Epithelial cell of proximal tubule (primary cell): ENCODE measurements around the gene GLCCI1. TPM values are rescaled to one million over a fixed set of nuclear protein-coding genes. Genes with fewer than 3 reads are reported as not detected.

Experiments
- DNase-seq: peaks from one replicate; pipeline ENCODE4 v3.0.0-alpha.2; 2011; ENCODE audit warnings: low read depth
- H3K4me3 ChIP-seq: 2 replicates; pipeline ENCODE4 v1.5.1; 2011; ENCODE audit warnings: low read depth, mild to moderate bottlenecking, low read length
- total RNA-seq: library from RNA; depleted of rRNA; stranded (reverse); fragments of >200 nt; gene quantifications from 2 replicates; pipeline ENCODE4 v1.2.3, GENCODE V29; 2015
- TF ChIP-seq, protein P1 (sequence below): conservative IDR thresholded peaks from 2 replicates; pipeline ENCODE4 v1.5.1; 2012; ENCODE audit warnings: low read depth, mild to moderate bottlenecking, low read length

GLCCI1 gene
- total RNA-seq, 1 donor from 2014 or later = 1.9 TPM

DNA sequence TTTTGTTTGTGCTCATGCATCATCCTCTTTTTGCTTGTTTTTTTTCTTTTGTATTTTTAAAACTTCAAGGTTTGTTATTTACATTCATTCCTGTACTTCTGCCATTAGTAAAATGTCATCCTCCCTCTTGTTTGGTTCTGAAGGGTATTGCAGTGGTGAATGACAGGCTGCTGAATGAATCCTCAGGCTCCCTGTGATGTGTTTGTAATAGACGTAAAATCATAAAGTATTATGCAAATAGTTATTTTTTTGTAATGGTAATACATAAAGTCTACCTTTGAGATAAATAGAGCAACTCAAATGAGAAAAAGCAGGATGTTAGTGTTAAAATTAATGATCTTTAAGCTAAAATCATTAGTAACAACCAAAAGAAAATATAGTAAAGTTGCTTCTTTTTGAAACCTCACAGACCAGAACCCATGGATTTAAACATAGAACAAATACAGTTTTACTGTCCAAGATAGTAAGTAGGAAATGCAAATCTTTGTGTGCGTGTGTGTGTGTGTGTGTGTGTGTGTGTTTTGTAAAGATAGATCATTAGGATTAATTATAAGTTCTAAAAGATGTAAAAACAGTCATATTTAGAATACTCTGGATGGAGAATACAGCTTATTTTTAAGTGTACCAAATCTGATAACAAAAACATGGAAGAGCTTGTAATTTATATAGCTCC, 4.5 kb downstream of the GLCCI1 start:
- TF ChIP-seq, protein P1, sequence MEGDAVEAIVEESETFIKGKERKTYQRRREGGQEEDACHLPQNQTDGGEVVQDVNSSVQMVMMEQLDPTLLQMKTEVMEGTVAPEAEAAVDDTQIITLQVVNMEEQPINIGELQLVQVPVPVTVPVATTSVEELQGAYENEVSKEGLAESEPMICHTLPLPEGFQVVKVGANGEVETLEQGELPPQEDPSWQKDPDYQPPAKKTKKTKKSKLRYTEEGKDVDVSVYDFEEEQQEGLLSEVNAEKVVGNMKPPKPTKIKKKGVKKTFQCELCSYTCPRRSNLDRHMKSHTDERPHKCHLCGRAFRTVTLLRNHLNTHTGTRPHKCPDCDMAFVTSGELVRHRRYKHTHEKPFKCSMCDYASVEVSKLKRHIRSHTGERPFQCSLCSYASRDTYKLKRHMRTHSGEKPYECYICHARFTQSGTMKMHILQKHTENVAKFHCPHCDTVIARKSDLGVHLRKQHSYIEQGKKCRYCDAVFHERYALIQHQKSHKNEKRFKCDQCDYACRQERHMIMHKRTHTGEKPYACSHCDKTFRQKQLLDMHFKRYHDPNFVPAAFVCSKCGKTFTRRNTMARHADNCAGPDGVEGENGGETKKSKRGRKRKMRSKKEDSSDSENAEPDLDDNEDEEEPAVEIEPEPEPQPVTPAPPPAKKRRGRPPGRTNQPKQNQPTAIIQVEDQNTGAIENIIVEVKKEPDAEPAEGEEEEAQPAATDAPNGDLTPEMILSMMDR = no peak
- no peak overlapping the region for H3K4me3 ChIP-seq
- no peak for DNase-seq

DNA sequence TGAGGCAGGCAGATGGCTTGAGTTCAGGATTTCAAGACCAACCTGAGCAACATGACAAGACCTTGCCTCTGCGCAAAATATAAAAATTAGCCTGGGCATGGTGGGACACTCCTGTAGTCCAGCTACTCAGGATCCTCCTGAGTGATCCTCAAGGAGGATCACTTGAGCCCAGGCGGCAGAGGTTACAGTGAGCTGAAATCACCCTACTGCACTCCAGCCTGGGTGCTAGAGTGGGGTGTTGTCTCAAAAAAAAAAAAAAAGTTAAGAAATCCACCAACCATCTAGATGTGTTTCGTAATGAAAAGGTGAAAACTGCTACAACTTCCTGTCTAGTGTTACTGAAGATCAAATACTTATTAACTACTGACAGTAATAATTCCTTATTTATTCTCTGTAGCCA, 8.1 kb downstream of the GLCCI1 start:
- TF ChIP-seq, protein P1 = no peak
- DNase-seq = no peak
- no peak overlapping the region for H3K4me3 ChIP-seq

DNA sequence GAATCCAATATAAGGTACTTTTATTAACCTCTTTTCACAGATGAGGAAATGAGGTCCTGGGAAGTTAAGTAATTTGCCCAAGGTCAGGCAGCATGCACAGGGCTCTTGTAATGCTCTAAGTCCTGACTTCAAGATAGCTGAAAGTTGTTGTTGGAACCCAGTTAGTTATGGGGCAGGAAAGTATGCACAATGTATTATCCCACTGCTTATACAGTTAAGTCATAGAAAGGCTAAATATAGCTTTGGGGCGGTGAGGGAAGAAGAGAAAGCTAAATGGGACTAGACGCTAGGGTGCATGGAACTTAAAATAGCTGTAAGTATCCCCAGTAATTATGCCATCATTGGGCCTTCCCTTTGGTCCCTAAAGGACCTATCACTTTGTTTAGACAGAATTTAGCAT, 9.2 kb downstream of the GLCCI1 start:
- DNase-seq = no peak
- TF ChIP-seq, protein P1 = no peak
- no peak overlapping the region for H3K4me3 ChIP-seq

DNA sequence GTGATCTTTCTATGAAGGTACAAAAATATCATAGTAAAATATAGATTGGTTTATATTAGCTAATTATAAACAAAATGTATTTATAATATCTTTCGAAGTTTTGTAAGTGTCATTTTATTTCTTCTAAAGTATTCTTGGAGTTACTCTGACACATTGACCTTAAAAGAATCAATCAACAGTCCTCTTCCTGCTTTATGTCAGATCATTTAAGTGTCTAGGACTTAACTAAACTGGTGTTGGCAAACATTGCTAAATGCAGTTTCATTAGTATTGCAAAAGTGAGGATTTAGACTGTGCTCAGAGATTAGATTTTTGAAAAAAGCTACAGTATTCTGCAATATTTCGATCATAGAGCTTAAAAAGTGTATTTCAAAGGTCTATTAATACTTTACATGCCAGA, 10.3 kb downstream of the GLCCI1 start:
- TF ChIP-seq, protein P1 = no peak
- H3K4me3 ChIP-seq = no peak overlapping the region

DNA sequence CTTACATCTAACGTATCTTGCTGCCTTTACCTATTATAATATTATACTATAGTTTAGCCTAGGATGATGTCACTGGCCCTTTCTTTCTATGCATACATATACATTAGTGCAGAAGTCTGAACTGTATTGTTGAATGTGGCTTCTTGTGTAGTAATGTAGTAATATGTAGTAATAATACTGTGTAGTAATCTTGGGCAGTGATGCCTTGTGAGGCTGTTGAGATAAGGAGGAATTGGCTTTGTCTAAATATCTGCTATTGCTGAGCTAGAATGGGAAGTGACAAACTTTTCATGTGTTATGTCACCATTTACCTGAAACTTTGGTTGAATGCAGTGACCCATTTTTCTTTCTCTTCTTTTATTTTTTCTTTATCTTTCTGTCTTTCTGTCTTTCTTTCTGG, 11.0 kb downstream of the GLCCI1 start:
- TF ChIP-seq, protein P1 = no peak
- DNase-seq = no peak
- no peak overlapping the region for H3K4me3 ChIP-seq

More for the DNA sequence above, 10.3 kb downstream of the GLCCI1 start:
- no peak for DNase-seq

DNA sequence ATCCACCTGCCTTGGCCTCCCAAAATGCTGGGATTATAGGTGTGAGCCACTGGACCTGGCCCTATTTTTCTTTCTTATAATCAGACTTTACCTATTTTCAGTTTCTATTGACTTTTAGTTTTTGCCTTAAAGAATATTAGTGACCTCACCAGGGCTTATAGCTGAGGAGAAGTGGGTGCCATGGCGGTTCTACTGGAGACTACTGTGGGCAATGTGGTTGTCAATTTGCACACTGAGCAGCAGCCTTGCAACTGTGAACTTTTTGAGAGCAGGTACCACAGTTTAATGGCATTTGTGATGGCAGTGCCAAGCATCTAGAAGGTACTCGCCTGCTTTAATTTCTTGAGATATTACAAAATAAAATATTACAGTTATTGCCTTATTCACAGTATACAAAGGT, 11.5 kb downstream of the GLCCI1 start:
- no peak for DNase-seq
- TF ChIP-seq, protein P1 = no peak
- H3K4me3 ChIP-seq = no peak overlapping the region

DNA sequence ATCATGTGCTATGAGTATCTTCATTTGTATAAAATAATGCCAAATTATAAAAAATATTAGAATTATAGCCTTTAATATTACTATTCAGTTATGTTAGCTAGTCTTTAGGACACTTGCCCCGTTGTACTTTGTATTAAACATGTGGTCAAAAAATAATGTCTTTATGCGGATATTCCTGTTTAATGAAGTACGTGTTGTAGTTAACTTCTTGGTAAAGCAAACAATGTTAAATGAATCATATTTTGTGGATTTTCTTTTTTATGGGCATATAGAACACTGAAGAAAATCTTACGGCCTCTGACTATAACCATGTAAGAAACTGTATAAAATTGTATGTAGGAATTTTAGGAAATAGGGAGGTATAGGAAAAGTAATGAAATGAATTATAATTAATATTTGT, 14.3 kb downstream of the GLCCI1 start:
- DNase-seq = no peak
- no peak overlapping the region for H3K4me3 ChIP-seq
- TF ChIP-seq, protein P1 = no peak
